CD4-positive, alpha-beta T cell treated with Interleukin-2 at 100 ng/mL for 4 hours (primary cell): ENCODE measurements around the gene ICA1.
"Not testable (repeated sequence)": the region's sequence is repeated elsewhere in the genome, so short reads cannot be mapped to it uniquely, and the experiment has no call there.

ENCODE experiments used
- DNase-seq: peaks from one replicate; pipeline ENCODE4 v3.0.0-alpha.2; 2020; ENCODE audit warnings: low spot score

The ICA1 gene

DNA sequence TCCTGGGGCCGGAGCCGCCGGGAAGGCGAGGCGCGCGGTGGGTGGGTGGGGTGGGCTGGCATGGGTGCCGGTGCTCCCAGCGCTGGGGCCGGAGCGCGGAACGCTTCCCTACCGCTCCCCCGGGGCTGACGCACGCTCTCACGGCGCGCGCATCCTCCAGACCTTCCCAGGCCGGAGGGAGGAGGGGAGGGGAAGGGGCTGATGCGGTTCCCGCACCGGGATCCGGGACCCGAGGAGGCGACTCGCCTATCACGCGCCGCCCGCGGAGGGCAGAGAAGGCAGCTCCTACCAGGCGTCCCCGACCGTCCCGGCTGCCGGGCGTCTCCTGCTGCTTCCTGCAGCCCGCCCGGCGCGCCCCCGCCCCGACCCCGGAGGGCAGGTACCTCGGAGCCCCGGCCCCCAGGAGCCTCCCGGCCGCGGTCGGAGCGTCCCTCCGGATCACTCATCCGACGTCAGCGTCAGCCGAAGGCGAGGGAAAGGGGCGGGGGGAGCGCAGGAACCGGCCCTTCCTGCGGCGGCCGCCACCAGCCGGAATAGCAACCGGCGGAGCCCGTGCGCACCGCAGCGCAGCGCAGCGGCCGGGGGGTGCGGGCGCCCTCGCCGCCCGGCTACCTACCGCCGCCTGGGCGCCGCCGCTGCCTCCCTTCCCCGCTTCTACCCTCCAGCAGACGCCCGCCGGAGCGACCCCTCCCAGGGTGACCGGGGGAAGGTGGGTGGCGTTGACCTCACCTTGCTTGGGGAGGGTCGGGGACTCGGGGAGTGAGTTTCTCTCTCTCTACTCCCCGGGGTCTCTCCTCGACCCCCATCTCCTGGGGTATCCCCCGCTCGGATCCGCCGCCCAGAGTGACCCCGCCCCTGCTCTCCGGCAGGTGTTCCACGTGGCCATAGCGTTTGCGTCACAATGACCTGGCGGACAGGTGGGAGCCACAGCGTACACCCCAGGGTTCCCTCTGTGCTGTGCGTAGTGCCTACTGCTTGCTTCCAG, at the start of gene ICA1:
ICA1 (minus strand) TSS at position 457 of the 985 bp plus-strand sequence. CDS start 26,241 bp downstream, outside the sequence.
- no peak for DNase-seq

- DNase-seq: no peak
These were observed 48.9 kb upstream of the ICA1 start for GRCh38 chr7:8310876-8311275.

- DNase-seq: no peak
These were observed 43.8 kb upstream of the ICA1 start for GRCh38 chr7:8305625-8306388.

- no peak for DNase-seq
These were observed 43.1 kb upstream of the ICA1 start for GRCh38 chr7:8305104-8305503.

DNA sequence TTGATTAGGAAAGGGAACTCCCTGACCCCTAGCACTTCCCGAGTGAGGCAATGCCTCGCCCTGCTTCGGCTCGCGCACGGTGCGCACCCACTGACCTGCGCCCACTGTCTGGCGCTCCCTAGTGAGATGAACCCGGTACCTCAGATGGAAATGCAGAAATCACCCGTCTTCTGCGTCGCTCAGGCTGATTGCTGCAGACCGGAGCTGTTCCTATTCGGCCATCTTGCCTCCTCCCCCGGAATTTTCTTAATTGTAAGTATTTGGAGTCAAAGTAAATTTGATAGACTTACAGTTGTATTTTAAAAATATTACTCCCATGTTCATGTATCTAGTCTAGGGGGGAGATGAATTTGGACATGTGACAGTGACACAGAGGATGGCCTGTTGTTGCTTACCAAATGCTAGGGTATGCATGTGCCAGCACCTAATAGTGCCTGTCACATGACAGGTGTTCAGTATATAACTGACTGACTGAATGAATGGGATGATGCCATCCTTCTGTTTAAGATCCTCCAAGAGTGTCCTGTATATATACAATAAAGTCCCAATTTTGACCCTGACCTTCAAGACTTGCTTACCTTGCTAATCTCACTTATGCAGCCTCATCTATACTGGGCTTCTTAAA, 42.0 kb upstream of the ICA1 start:
- DNase-seq: no peak

DNA sequence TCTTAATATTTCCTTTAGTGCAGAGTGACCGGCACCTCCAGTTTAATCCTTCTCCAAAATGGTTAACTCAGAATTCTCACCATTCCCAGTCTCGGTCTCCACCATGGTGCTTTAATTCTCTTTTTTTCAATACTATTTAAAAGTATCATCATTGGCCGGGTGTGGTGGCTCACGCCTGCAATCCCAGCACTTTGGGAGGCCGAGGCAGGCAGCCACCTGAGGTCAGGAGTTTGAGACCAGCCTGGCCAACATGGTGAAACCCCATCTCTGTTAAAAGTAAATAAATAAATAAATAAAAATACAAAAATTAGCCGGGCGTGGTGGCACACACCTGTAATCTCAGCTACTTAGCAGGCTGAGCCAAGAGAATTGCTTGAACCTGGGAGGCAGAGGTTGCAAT, 35.1 kb upstream of the ICA1 start:
- not testable (repeated sequence) for DNase-seq

GRCh38 chr7:8296362-8296659, 34.3 kb upstream of the ICA1 start:
- DNase-seq: no peak

DNA sequence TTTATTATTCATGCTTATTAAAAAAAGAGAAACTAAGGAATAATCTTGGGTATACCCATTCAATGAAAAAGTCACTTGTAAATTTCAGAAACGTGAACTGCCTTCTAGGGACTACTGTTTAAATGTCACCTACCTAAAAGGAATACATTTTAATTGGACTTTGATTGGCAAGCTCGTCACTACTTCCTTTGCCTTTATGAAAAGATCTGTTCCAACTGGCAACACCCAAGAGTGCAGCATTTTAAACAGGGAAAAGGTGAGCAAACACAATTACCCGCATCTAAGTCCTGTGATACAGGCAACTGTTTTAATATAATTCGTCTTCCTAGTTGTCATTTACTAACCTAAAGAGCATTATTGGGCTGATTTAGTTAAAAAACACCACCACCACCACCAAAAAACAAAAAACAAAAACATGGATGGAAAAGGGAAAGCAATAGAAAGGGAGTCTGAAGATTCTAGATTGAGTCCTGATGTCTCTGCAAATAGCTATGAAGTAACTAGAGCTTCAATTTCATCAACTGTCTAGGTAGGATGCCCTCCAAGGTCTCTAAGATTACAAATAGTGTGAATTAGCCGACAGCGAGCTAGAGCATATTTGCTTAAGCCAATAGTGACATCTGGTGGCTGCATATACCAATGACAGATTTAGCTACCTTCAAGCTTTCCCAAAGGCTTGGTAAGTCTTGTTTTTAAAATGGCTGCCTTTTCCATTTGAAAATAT, 33.8 kb upstream of the ICA1 start:
- peak; percentile 62 for DNase-seq

GRCh38 chr7:8291397-8292141, 29.6 kb upstream of the ICA1 start:
- DNase-seq: no peak

DNA sequence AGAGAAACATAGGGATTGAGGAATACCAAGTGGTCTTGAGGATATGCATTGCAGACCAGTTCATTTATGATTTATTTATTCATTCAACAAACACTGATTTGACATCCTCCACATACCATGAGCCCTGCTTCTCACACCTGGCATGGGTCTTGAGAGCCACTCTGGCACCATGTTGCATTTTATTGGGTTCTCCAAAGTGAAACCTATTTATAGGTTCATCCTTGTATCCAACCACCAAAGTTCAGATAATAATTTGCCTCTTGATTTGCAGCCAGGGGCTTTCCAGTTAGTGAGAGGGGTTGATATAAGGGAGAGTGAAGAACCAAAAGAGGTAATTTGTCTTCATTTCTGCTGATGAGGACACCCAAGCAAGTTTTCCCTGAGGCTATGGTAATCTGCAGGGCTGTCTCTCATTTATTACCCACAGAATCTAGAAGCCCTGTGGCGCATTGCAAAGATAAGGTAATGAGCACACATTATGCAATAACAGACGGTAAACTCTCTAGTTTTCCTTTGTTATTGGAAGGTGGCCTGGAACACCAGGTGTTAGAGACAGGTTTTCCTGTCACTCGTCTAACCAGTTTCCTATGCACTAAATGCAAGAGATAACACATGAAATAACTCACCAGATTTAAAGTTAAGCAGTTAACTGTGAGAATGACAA, 28.8 kb upstream of the ICA1 start:
- no peak for DNase-seq

DNA sequence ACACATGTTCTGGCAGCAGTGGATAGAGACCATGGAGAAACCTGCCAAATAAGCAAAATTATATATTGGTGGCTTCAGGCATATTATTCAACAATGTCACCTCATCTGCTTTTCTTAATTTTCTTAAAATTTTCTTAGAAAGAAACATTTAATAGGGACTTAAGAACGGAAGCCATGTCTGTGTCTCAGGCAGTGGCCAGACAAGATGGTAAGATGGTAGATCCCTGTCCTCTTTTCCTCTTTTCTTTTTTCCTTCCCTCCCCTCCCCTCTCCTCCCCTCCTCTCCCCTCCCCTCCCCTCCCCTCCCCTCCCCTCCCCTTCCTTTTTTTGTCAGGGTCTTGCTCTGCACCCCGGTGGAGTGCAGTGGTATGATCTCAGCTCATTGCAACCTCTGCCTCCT, 24.2 kb upstream of the ICA1 start:
- DNase-seq: no peak

DNA sequence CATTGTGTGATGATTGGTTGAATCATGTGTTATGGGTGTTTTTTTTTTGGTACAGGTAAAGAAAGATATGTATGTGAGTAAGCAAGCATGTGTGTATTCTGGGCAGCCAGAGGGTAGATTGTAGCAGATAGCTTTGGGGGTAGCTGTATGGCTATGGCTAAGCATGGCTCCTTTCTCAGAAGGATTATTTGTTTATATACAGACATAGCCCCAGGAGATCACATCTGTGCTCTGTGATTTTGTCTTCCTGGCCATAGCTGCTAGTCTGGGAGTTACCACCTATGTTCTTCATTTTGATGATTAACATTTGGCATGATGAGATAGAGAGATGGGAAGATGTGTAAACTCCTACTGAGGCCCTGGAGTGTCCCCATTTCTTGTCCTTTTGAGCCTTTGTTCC, 23.2 kb upstream of the ICA1 start:
- DNase-seq: no peak

GRCh38 chr7:8284606-8285005, 22.6 kb upstream of the ICA1 start:
- no peak for DNase-seq

GRCh38 chr7:8283968-8284367, 22.0 kb upstream of the ICA1 start:
- DNase-seq: no peak

DNA sequence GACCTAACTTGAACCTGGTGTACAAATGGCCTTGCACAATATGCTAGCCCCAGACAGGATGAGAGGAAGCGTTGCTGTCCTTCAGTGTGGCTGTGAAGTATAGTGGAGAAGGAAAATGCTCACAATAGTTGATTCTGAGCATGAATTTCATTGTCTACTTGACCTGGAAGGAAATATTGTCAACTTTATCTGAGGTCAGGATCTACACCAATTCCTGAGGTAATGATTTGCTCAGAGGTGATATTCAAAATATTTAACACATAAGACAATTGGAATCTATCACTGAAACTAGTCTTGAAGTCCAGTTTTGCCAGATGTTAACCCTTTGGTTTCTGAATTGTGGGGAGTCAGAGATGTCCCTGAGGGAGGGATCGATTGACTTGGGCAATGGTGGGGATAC, 20.9 kb upstream of the ICA1 start:
- DNase-seq: no peak

DNA sequence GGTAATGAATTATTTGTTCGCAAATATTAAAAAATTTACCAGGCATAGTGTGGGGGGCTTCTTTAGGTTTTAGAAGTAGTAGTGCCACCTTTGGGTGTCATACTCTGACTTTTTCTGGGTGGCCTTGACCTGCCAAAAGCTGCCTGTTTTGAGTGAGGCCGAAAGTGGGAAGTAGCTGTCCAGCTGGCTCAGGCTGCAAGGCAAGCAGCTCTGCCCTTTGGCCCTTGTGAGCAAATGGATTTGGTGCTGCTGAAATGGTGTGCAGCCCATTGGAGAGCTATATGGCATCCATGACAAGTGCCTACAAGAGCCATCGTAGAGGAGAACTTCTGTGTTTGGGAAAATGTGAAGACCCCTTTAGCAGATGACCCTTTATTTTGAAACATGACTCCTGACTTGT, 20.2 kb upstream of the ICA1 start:
- no peak for DNase-seq

- no peak for DNase-seq
These were observed 16.2 kb upstream of the ICA1 start for GRCh38 chr7:8278183-8278582.

- DNase-seq: no peak
These were observed 15.5 kb upstream of the ICA1 start for GRCh38 chr7:8277394-8277982.

GRCh38 chr7:8274589-8274988, 12.6 kb upstream of the ICA1 start:
- no peak for DNase-seq

DNA sequence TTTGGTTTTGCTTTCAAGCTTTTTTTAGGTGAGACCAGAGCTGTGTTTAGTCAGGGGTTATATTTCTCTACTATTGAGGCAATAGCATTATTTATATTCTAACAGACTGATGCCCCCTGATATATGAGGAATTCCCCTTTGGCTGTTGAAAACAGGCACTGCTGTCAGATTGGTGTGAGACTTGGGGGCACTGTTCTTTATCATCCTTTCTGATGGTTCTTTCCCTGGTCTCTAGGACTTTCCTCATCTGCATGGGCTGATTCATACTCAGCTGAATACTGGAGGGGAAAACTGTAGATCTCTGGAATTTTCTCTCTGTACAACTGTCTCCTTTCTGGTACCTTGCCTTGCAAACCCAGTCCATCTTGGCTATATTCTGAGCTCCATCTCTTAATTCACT, 10.0 kb upstream of the ICA1 start:
- no peak for DNase-seq

DNA sequence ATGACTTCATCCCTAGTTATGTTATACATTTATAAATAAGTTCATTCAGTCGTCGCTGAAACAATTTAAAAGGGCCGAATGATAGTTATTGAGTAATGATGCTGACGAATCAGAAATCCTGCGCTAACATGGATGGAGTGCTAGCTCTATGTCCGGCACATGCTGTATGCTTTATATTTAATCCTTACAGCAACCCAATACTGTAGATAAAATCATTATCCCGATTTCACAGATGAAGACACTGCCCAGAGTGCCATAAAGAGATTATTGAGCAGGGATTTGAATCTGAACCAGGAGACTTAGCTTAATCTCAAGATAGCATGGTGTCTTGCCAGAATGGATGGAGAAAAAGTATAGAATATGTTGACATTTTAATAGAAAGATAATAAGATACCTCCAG, 1.1 kb upstream of the ICA1 start:
- no peak for DNase-seq
